ENCODE measurements around the gene PPFIA2. TPM values are rescaled to one million over a fixed set of nuclear protein-coding genes. Genes with fewer than 3 reads are reported as not detected.

Gene PPFIA2
- total RNA-seq, 4 donors from 2014 or later = 0.81 to 25.2 (median 4.9) TPM

GRCh38 chr12:81543621-81544139, 215.5 kb downstream of the PPFIA2 start:
- 46 to 60% methylated on average over 4 of the region's 4 CpGs for WGBS, 2 donors (ENCODE audit: low coverage in 1 of 2)
- H3K36me3 ChIP-seq = no peaks in the 10 kb centered on the region
- H3K9me3 ChIP-seq = no peaks in the 10 kb centered on the region
- no peaks in the 10 kb centered on the region for H3K4me1 ChIP-seq
- H3K27ac ChIP-seq = no peak overlapping the region
- TF ChIP-seq EP300 (IDR thresholded peaks at IDR 0.05) (no peak), POLR2A (IDR thresholded peaks at IDR 0.05) (no peak), POLR2AphosphoS5 (IDR thresholded peaks at IDR 0.05) (no peak)
- TF ChIP-seq, protein P1, sequence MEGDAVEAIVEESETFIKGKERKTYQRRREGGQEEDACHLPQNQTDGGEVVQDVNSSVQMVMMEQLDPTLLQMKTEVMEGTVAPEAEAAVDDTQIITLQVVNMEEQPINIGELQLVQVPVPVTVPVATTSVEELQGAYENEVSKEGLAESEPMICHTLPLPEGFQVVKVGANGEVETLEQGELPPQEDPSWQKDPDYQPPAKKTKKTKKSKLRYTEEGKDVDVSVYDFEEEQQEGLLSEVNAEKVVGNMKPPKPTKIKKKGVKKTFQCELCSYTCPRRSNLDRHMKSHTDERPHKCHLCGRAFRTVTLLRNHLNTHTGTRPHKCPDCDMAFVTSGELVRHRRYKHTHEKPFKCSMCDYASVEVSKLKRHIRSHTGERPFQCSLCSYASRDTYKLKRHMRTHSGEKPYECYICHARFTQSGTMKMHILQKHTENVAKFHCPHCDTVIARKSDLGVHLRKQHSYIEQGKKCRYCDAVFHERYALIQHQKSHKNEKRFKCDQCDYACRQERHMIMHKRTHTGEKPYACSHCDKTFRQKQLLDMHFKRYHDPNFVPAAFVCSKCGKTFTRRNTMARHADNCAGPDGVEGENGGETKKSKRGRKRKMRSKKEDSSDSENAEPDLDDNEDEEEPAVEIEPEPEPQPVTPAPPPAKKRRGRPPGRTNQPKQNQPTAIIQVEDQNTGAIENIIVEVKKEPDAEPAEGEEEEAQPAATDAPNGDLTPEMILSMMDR (IDR thresholded peaks at IDR 0.05) = no peak
- H3K4me3 ChIP-seq = no peak overlapping the region
- no peak for ATAC-seq
- no peaks in the 10 kb centered on the region for H3K27me3 ChIP-seq

GRCh38 chr12:81542065-81543010, 216.8 kb downstream of the PPFIA2 start:
- Histone ChIP-seq H3K27me3 (no peaks in the 10 kb centered on the region), H3K4me1 (no peaks in the 10 kb centered on the region), H3K9me3 (no peaks in the 10 kb centered on the region), H3K4me3 (no peak overlapping the region), H3K36me3 (no peaks in the 10 kb centered on the region), H3K27ac (no peak overlapping the region)
- WGBS, 2 donors (ENCODE audit: low coverage in 1 of 2) = 62 to 82% methylated on average over 4 of the region's 4 CpGs
- TF ChIP-seq POLR2AphosphoS5 (IDR thresholded peaks at IDR 0.05) (no peak), EP300 (IDR thresholded peaks at IDR 0.05) (no peak), POLR2A (IDR thresholded peaks at IDR 0.05) (no peak)
- TF ChIP-seq, protein P1 (IDR thresholded peaks at IDR 0.05) = no peak
- no peak for ATAC-seq

DNA sequence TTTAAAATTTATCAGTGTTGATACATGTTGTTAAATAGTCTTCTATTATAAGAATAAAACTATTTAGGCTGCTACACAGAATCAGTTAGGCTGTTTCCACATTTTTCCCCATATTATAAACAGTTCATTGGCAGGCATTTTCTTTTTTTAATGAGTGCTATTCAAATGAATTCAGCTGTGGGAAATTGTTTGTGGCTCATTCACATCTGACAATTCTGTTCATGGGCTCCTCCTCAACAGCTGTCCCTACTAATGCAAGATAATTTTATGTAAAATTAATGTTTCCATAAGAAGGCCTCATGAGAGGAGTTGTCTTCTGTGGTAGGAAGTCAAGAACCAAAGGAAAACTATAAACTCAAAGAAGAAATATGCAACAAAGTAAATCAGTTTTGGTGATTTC, 218.0 kb downstream of the PPFIA2 start:
- TF ChIP-seq POLR2A (IDR thresholded peaks at IDR 0.05) (no peak), EP300 (IDR thresholded peaks at IDR 0.05) (no peak)
- H3K36me3 ChIP-seq = no peaks in the 10 kb centered on the region
- H3K4me1 ChIP-seq = no peaks in the 10 kb centered on the region

DNA sequence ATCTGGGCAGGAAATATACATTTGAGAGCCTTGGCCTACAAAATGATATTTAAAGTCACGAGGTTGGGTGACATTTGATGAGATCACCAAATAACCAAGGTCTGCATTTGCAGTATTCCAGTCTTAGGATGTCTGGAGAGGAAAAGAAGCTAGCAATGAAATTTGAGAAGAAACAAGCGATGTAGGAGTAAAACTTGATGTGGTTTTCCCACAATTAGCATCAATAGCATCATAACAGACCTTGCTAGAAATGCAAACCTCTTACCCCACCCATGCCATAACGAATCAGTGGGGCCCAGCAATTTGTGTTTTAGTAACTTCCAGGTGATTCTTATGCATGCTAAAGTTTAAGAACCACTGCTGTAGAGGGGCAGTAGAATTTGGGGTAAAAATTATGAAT, 219.9 kb downstream of the PPFIA2 start:
- WGBS, 2 donors (ENCODE audit: low coverage in 1 of 2) = 78 to 89% methylated on average over 2 to 3 of the region's 3 CpGs
- no peak overlapping the region for H3K27ac ChIP-seq
- H3K36me3 ChIP-seq = no peaks in the 10 kb centered on the region
- no peaks in the 10 kb centered on the region for H3K9me3 ChIP-seq
- H3K27me3 ChIP-seq = no peaks in the 10 kb centered on the region
- no peaks in the 10 kb centered on the region for H3K4me1 ChIP-seq
- no peak overlapping the region for H3K4me3 ChIP-seq
- TF ChIP-seq POLR2A (IDR thresholded peaks at IDR 0.05) (no peak), POLR2AphosphoS5 (IDR thresholded peaks at IDR 0.05) (no peak), EP300 (IDR thresholded peaks at IDR 0.05) (no peak)
- TF ChIP-seq, protein P1 (IDR thresholded peaks at IDR 0.05) = no peak
- no peak for ATAC-seq

More for the DNA sequence above, 218.0 kb downstream of the PPFIA2 start:
- H3K4me3 ChIP-seq = no peak overlapping the region
- H3K27me3 ChIP-seq = no peaks in the 10 kb centered on the region
- no peaks in the 10 kb centered on the region for H3K9me3 ChIP-seq
- H3K27ac ChIP-seq = no peak overlapping the region
- no peak for ATAC-seq

DNA sequence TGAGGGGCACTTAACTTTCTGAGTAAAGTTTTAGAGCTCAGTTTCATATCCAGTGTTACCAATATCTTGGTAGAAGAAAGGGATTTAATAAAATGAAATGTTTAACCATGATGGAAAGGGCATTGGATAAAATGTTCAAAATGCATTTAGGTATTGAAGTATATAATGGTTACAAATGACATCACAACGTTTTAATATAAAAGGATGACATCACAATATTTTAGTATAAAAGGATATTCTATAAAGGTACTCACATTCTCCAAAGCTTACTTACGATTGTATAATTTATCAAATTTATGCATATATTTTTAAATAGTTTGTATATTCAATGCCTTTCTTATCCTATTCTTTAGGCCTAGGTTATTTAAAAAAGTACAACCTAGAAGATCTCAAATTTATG, 226.1 kb downstream of the PPFIA2 start:
- Histone ChIP-seq H3K4me1 (no peaks in the 10 kb centered on the region), H3K36me3 (no peaks in the 10 kb centered on the region), H3K4me3 (no peak overlapping the region), H3K27me3 (no peaks in the 10 kb centered on the region), H3K27ac (no peak overlapping the region), H3K9me3 (no peaks in the 10 kb centered on the region)
- TF ChIP-seq POLR2A (IDR thresholded peaks at IDR 0.05) = no peak
- 62 to 74% methylated on average over 2 of the region's 2 CpGs for WGBS, 2 donors (ENCODE audit: low coverage in 1 of 2)
- no peak for ATAC-seq

DNA sequence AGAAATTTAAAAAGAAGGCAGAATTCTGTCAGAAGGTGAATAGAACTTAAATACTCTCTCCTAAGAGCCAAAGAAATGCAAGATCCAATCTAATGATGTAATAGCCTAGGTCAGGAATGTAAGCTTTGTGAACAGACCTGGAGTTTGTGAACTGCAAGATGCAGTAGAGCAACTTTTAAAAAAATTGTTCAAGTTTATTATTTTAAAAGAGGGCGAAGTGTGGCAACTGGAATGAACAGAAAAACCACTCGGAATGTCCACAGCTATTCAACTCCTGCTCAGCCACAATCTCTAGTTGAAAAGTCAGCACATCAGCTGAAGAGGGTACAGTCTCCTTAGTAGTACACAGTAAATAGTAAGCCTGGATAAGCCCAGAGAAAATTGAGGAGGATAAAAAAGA, 228.8 kb downstream of the PPFIA2 start:
- Histone ChIP-seq H3K27ac (no peak overlapping the region), H3K27me3 (no peaks in the 10 kb centered on the region), H3K4me3 (no peak overlapping the region), H3K4me1 (no peaks in the 10 kb centered on the region), H3K36me3 (no peaks in the 10 kb centered on the region), H3K9me3 (no peaks in the 10 kb centered on the region)
- no peak for TF ChIP-seq EP300 (IDR thresholded peaks at IDR 0.05)
- no peak for TF ChIP-seq POLR2A (IDR thresholded peaks at IDR 0.05)
- TF ChIP-seq, protein P1 (IDR thresholded peaks at IDR 0.05) = no peak
- no peak for TF ChIP-seq POLR2AphosphoS5 (IDR thresholded peaks at IDR 0.05)
- ATAC-seq = no peak
- 57% methylated on average over 2 of the region's 2 CpGs for WGBS, 2 donors (ENCODE audit: low coverage in 1 of 2)
